Subcutaneous abdominal adipose tissue (tissue), 5 donors: ENCODE measurements around the gene SLAMF1.

ENCODE experiments used
- H3K27ac ChIP-seq: one replicate; pipeline ENCODE4 v1.7.0; 2013; ENCODE audit warnings: low read depth, mild to moderate bottlenecking, inconsistent platforms, low read length, moderate library complexity
- H3K27me3 ChIP-seq, 5 donors: one replicate each; pipeline ENCODE4 v1.7.0; 2013; ENCODE audit warnings: low read length in 5 of 5, inconsistent platforms in 1 of 5; ENCODE audit not compliant: control insufficient read depth in 5 of 5, insufficient read depth in 4 of 5
- H3K36me3 ChIP-seq, 5 donors: one replicate each; pipeline ENCODE4 v1.7.0; 2013; ENCODE audit warnings: low read length in 5 of 5; ENCODE audit not compliant: control insufficient read depth in 5 of 5, insufficient read depth in 5 of 5
- H3K4me1 ChIP-seq, 5 donors: one replicate each; pipeline ENCODE4 v1.7.0; 2013; ENCODE audit warnings: low read length in 5 of 5, mild to moderate bottlenecking in 3 of 5, moderate library complexity in 1 of 5; ENCODE audit not compliant: control insufficient read depth in 5 of 5, insufficient read depth in 5 of 5
- H3K4me3 ChIP-seq, 5 donors: one replicate each; pipeline ENCODE4 v1.7.0; 2013; ENCODE audit warnings: low read length in 5 of 5, low read depth in 1 of 5
- H3K9ac ChIP-seq, 5 donors: one replicate each; pipeline ENCODE4 v1.7.0; 2013; ENCODE audit warnings: low read length in 5 of 5, mild to moderate bottlenecking in 4 of 5, moderate library complexity in 3 of 5
- H3K9me3 ChIP-seq, 5 donors: one replicate each; pipeline ENCODE4 v1.7.0; 2013; ENCODE audit warnings: low read length in 5 of 5; ENCODE audit not compliant: control insufficient read depth in 5 of 5
- donor health status: healthy.
- donor health status: healthy.
- donor health status: healthy.
- donor health status: healthy.
- donor health status: healthy.

SLAMF1 gene

GRCh38 chr1:160665330-160666078, 18.7 kb upstream of the SLAMF1 start:
- no peaks in the 10 kb centered on the region for H3K36me3 ChIP-seq
- H3K4me3 ChIP-seq, result peak overlapping the region in 1 of 5 donors; percentile 4
- peaks cover 0 to 4% (median 0%) of the 10 kb centered on the region in 5 donors for H3K27me3 ChIP-seq
- H3K27ac ChIP-seq, result no peak overlapping the region
- H3K9me3 ChIP-seq, result peaks cover 0 to 5% (median 3%) of the 10 kb centered on the region in 5 donors
- H3K4me1 ChIP-seq, result peaks cover 2 to 16% (median 13%) of the 10 kb centered on the region in 5 donors
- H3K9ac ChIP-seq, result no peak overlapping the region

GRCh38 chr1:160664573-160665051, 17.8 kb upstream of the SLAMF1 start:
- Histone ChIP-seq H3K4me3 (no peak overlapping the region), H3K9ac (no peak overlapping the region), H3K4me1 (peaks cover 2 to 16% (median 13%) of the 10 kb centered on the region in 5 donors), H3K9me3 (peaks cover 0 to 5% (median 3%) of the 10 kb centered on the region in 5 donors), H3K36me3 (no peaks in the 10 kb centered on the region), H3K27me3 (peaks cover 0 to 4% (median 0%) of the 10 kb centered on the region in 5 donors), H3K27ac (no peak overlapping the region)

- Histone ChIP-seq H3K36me3 (no peaks in the 10 kb centered on the region), H3K27ac (no peak overlapping the region), H3K4me1 (peaks cover 2 to 22% (median 13%) of the 10 kb centered on the region in 5 donors), H3K27me3 (peaks cover 0 to 4% (median 0%) of the 10 kb centered on the region in 5 donors), H3K9me3 (peaks cover 0 to 3% (median 0%) of the 10 kb centered on the region in 5 donors), H3K4me3 (no peak overlapping the region), H3K9ac (no peak overlapping the region)
Observed at GRCh38 chr1:160662910-160663309, 16.1 kb upstream of the SLAMF1 start.

GRCh38 chr1:160659566-160659965, 12.7 kb upstream of the SLAMF1 start:
- peaks cover 0 to 3% (median 0%) of the 10 kb centered on the region in 5 donors for H3K9me3 ChIP-seq
- peaks cover 0 to 3% (median 0%) of the 10 kb centered on the region in 5 donors for H3K27me3 ChIP-seq
- no peak overlapping the region for H3K4me3 ChIP-seq
- H3K9ac ChIP-seq, result no peak overlapping the region
- H3K36me3 ChIP-seq, result no peaks in the 10 kb centered on the region
- H3K27ac ChIP-seq, result no peak overlapping the region
- H3K4me1 ChIP-seq, result peaks cover 0 to 9% (median 0%) of the 10 kb centered on the region in 5 donors

GRCh38 chr1:160658814-160659193, 12.0 kb upstream of the SLAMF1 start:
- Histone ChIP-seq H3K4me1 (peaks cover 0 to 9% (median 0%) of the 10 kb centered on the region in 5 donors), H3K27ac (no peak overlapping the region), H3K36me3 (no peaks in the 10 kb centered on the region), H3K9me3 (peaks cover 0 to 3% (median 0%) of the 10 kb centered on the region in 5 donors), H3K9ac (no peak overlapping the region), H3K4me3 (no peak overlapping the region), H3K27me3 (peaks cover 0 to 3% (median 0%) of the 10 kb centered on the region in 5 donors)

- peaks cover 0 to 3% (median 0%) of the 10 kb centered on the region in 5 donors for H3K9me3 ChIP-seq
- H3K36me3 ChIP-seq, result no peaks in the 10 kb centered on the region
- no peak overlapping the region for H3K4me3 ChIP-seq
- peaks cover 0 to 9% (median 0%) of the 10 kb centered on the region in 5 donors for H3K4me1 ChIP-seq
- no peak overlapping the region for H3K9ac ChIP-seq
- no peak overlapping the region for H3K27ac ChIP-seq
- H3K27me3 ChIP-seq, result peaks cover 0 to 3% (median 0%) of the 10 kb centered on the region in 5 donors
Observed at GRCh38 chr1:160658162-160658813, 11.4 kb upstream of the SLAMF1 start.

GRCh38 chr1:160657250-160657781, 10.5 kb upstream of the SLAMF1 start:
- H3K4me1 ChIP-seq, result peaks cover 0 to 6% (median 0%) of the 10 kb centered on the region in 5 donors

GRCh38 chr1:160656737-160657136, 9.9 kb upstream of the SLAMF1 start:
- Histone ChIP-seq H3K27me3 (peaks cover 0 to 2% (median 0%) of the 10 kb centered on the region in 5 donors), H3K36me3 (no peaks in the 10 kb centered on the region), H3K9me3 (peaks cover 0 to 3% (median 0%) of the 10 kb centered on the region in 5 donors), H3K4me3 (no peak overlapping the region), H3K4me1 (peaks cover 0 to 6% (median 0%) of the 10 kb centered on the region in 5 donors), H3K27ac (no peak overlapping the region), H3K9ac (no peak overlapping the region)

More at GRCh38 chr1:160657250-160657781, 10.5 kb upstream of the SLAMF1 start:
- Histone ChIP-seq H3K4me3 (no peak overlapping the region), H3K9ac (no peak overlapping the region), H3K36me3 (no peaks in the 10 kb centered on the region), H3K9me3 (peaks cover 0 to 3% (median 0%) of the 10 kb centered on the region in 5 donors), H3K27me3 (peaks cover 0 to 2% (median 0%) of the 10 kb centered on the region in 5 donors), H3K27ac (no peak overlapping the region)

GRCh38 chr1:160653620-160654016, 6.8 kb upstream of the SLAMF1 start:
- Histone ChIP-seq H3K9me3 (no peaks in the 10 kb centered on the region), H3K27ac (no peak overlapping the region)

More at GRCh38 chr1:160653620-160654016, 6.8 kb upstream of the SLAMF1 start:
- H3K4me3 ChIP-seq, result no peak overlapping the region
- no peak overlapping the region for H3K9ac ChIP-seq
- H3K36me3 ChIP-seq, result no peaks in the 10 kb centered on the region
- peaks cover 0 to 6% (median 0%) of the 10 kb centered on the region in 5 donors for H3K4me1 ChIP-seq
- peaks cover 0 to 2% (median 0%) of the 10 kb centered on the region in 5 donors for H3K27me3 ChIP-seq
